Activated naive CD4-positive, alpha-beta T cell treated with anti-CD3 and anti-CD28 coated beads, Interleukin-2, amount 50 U/mL, for 72 hours (primary cell): Measurements from ENCODE around the gene NUDT4. TPM values are rescaled to one million over a fixed set of nuclear protein-coding genes. Genes with fewer than 3 reads are reported as not detected.
A peak's percentile ranks its signal among the peaks of the same experiment; 100 is the strongest.
"Not testable (repeated sequence)": the region's sequence is repeated elsewhere in the genome, so short reads cannot be mapped to it uniquely, and the experiment has no call there.

Experiments used
- ATAC-seq, 2 donors: fragments of 150-1000 bp; cut with Tn5 transposase; 2 replicates each; pipeline ENCODE4 v1.10.0; 2021; ENCODE audit warnings: mild to moderate bottlenecking in 2 of 2, moderate library complexity in 2 of 2
- DNase-seq, 2 donors: peaks; one replicate each; pipeline ENCODE4 v3.0.0; 2021 to 2022; ENCODE audit warnings: low spot score in 2 of 2
- H3K27ac Mint-ChIP-seq, 2 donors: one replicate each; pipeline ENCODE4 v1.8.0; 2022; ENCODE audit warnings: mild to moderate bottlenecking in 2 of 2, mixed read lengths in 2 of 2
- H3K36me3 Mint-ChIP-seq, 2 donors: one replicate each; pipeline ENCODE4 v1.8.0; 2022; ENCODE audit warnings: mixed read lengths in 2 of 2
- H3K9me3 Mint-ChIP-seq, 2 donors: one replicate each; pipeline ENCODE4 v1.8.0; 2022; ENCODE audit warnings: mixed read lengths in 2 of 2
- total RNA-seq, 2 donors: library from RNA; stranded (reverse); gene quantifications; one replicate each; pipeline ENCODE4 v1.2.3, GENCODE V29; 2022

NUDT4 gene
- total RNA-seq, 2 donors from 2014 or later: 65.6 to 88.9 TPM

DNA sequence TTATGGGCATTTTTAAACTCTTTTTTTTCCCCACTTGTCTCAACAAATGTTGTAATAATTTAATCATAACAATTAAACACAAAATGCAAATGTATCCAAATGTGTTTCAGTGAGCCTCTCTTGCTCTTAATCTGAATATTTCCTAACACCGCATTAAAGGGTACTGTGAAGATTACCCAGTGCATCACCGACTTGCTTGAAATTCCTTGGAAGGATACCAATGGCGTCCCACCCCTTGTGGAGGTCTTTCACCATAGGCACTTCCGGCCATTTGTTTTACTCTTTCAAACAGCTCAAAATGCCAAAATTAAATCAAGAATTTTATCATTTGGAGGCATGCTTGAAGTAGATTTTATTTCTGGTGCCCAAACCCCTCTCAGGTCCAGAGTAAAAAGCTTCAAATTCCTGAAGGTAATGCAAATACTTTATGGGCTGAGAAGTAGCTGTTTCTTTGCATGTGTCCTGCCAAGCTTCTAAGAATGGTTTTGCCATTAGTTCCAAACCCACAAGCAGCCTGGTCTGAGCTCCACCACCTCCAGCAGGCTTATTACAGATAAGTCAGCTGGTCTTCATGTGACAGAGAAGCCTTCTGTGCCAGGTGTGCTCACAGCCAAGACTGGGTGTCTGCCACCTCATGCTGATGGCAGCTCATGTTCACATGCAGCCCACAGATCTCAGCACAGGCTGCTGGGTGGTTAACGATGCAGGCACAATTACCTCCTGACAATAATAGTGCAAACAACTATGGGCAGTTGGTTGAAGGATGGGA, 16.4 kb upstream of the NUDT4 start:
- Mint-ChIP-seq H3K9me3 (no peaks in the 10 kb centered on the region), H3K27ac (no peak overlapping the region), H3K36me3 (no peaks in the 10 kb centered on the region)
- no peak for ATAC-seq
- DNase-seq: no peak

DNA sequence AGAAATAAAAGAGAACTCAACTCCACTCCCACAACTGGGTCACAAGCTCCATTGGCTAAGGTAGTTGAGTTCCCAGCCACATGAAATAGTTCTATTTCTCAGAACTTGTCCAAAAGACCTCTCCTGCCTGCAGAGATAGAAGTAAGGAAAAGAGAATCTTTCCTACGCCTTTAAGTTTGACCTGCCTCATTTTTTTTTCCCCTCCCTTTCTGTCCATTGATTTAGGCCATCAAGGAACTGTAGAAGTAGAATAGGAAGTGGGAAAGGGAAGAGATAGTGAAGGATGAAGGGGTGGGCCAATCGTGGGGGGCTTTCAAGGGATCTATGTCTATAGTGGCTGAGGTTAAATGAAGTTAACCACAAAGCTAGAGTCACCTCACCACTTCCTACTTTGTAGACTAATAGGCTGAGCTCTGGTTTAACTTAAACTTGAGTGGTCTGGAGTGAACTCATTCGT, 13.9 kb upstream of the NUDT4 start:
- ATAC-seq (peak; percentile 54 to 68), DNase-seq (no peak)
- H3K36me3 Mint-ChIP-seq: no peaks in the 10 kb centered on the region
- H3K27ac Mint-ChIP-seq: peak overlapping the region in 1 of 2 donors; percentile 28
- H3K9me3 Mint-ChIP-seq: no peaks in the 10 kb centered on the region

DNA sequence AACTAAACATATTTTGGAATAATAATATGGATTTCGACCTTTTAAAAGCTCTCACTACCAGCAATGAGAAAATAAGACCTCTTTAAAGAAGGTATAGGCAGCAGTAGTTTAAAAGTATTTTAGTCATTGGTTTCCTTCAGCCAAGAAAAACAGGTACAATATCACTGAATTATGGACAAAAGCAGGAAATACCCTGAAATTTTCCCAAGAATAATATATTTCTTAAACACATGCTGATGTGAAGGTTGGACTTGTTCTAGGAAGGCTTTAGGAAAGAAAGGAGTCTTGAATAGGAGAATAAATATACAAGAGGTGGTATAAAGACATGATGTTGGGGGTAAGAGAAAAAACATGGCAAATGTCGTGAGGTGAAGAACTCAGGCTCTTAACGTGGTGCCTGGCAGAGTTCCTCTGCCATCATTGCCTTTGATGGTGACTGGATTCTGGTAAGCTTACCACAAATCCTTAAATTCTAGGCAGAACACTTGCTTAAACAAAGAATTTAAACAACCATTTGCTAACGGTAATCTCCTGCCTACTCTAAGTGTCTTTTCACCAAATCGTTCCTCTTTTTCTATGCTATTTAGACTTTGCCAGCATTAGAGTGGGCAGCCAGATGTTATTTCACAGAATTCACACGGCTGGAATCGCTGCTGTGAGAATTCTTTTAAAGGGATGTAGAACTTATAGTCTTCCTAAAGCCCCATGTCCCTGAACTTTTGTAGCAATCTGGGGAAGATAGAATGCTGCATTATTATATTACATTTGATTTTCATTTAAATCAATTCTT, 11.9 kb upstream of the NUDT4 start:
- no peaks in the 10 kb centered on the region for H3K36me3 Mint-ChIP-seq
- no peak overlapping the region for H3K27ac Mint-ChIP-seq
- no peaks in the 10 kb centered on the region for H3K9me3 Mint-ChIP-seq
- no peak for DNase-seq
- no peak for ATAC-seq

GRCh38 chr12:93366422-93366821, 11.3 kb upstream of the NUDT4 start:
- ATAC-seq: no peak
- no peak overlapping the region for H3K27ac Mint-ChIP-seq
- H3K36me3 Mint-ChIP-seq: no peaks in the 10 kb centered on the region
- DNase-seq: no peak
- H3K9me3 Mint-ChIP-seq: no peaks in the 10 kb centered on the region

GRCh38 chr12:93368766-93369165, 9.0 kb upstream of the NUDT4 start:
- DNase-seq (no peak), ATAC-seq (no peak)
- Mint-ChIP-seq H3K36me3 (no peaks in the 10 kb centered on the region), H3K9me3 (no peaks in the 10 kb centered on the region), H3K27ac (no peak overlapping the region)

DNA sequence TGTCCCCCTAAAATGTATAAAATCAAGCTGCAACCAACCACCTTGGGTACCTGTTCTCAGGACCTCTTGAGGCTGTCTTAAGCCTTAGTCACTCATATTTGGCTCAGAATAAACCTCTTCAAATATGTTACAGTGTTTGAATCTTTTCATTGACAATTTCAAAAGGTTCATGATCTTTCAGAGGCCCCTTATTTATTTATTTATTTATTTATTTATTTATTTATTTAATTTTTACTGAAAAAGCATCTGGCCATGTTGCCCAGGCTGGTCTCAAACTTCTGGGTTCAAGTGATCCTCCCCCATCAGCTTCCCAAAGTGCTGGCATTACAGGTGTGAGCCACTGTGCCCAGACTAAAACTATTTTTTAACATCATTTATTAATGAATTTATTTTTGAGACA, 8.2 kb upstream of the NUDT4 start:
- Mint-ChIP-seq H3K9me3 (no peaks in the 10 kb centered on the region), H3K36me3 (no peaks in the 10 kb centered on the region), H3K27ac (no peak overlapping the region)
- ATAC-seq (no peak), DNase-seq (no peak)

DNA sequence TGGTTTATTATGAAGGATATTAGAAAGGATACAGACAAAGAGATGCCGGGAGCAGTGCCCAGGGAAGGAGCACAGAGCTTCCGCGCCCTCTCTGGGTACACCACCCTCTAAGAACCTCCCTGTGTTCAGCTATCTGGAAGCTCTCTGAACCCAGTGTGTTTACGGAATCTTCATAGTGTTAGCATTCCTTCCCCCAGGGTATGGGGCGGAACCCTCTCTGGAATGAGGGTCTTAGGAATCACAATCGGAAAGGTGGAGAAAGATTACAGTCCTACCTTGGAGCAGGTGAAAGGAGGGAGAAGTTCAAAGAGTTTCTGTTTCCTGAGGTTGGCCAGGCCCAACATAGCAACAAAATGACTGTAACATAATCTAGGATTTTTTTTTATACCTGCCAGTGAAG, 6.8 kb upstream of the NUDT4 start:
- ATAC-seq (no peak), DNase-seq (no peak)
- H3K36me3 Mint-ChIP-seq: no peaks in the 10 kb centered on the region
- H3K9me3 Mint-ChIP-seq: no peaks in the 10 kb centered on the region
- H3K27ac Mint-ChIP-seq: no peak overlapping the region

- DNase-seq (no peak), ATAC-seq (no peak)
- H3K36me3 Mint-ChIP-seq: peaks cover 7% of the 10 kb centered on the region in 2 donors
- no peaks in the 10 kb centered on the region for H3K9me3 Mint-ChIP-seq
- no peak overlapping the region for H3K27ac Mint-ChIP-seq
Observed at GRCh38 chr12:93373961-93374656, 3.6 kb upstream of the NUDT4 start.

- ATAC-seq (no peak), DNase-seq (no peak)
- no peaks in the 10 kb centered on the region for H3K9me3 Mint-ChIP-seq
- H3K27ac Mint-ChIP-seq: no peak overlapping the region
- H3K36me3 Mint-ChIP-seq: peaks cover 15 to 22% of the 10 kb centered on the region in 2 donors
Observed at GRCh38 chr12:93375906-93376305, 1.8 kb upstream of the NUDT4 start.

GRCh38 chr12:93376436-93377251, 1.1 kb upstream of the NUDT4 start:
- no peak for DNase-seq
- ATAC-seq: no peak
- no peaks in the 10 kb centered on the region for H3K9me3 Mint-ChIP-seq
- H3K27ac Mint-ChIP-seq: no peak overlapping the region
- H3K36me3 Mint-ChIP-seq: peaks cover 21 to 28% of the 10 kb centered on the region in 2 donors

- H3K9me3 Mint-ChIP-seq: not testable (repeated sequence)
- ATAC-seq (peak; percentile 56 to 70), DNase-seq (peak; percentile 61 to 82)
- peak overlapping the region; percentile 99 to 100 for H3K27ac Mint-ChIP-seq
- H3K36me3 Mint-ChIP-seq: peaks cover 28 to 31% of the 10 kb centered on the region in 2 donors
Observed at GRCh38 chr12:93378196-93378997, 672 bp downstream of the NUDT4 start.

DNA sequence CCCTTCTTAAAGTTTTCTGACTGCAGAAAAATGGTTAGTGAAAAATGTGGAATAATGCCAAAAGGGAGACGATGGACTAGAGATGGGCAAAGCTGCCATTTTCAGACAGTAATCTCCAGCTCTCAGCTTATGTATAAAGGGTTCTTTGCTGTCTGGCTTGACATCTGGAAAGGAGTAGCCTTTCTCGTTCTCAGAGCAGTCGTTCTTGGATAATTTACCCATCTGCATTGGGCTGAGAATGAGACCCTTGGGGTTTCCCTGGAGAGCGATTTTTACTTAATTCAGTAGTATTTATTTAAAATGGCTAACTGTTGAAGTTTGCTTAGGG, 1.2 kb downstream of the NUDT4 start:
- DNase-seq: no peak
- ATAC-seq: no peak
- H3K9me3 Mint-ChIP-seq: no peaks in the 10 kb centered on the region
- H3K36me3 Mint-ChIP-seq: peaks cover 28 to 31% of the 10 kb centered on the region in 2 donors
- H3K27ac Mint-ChIP-seq: peak overlapping the region; percentile 99 to 100

DNA sequence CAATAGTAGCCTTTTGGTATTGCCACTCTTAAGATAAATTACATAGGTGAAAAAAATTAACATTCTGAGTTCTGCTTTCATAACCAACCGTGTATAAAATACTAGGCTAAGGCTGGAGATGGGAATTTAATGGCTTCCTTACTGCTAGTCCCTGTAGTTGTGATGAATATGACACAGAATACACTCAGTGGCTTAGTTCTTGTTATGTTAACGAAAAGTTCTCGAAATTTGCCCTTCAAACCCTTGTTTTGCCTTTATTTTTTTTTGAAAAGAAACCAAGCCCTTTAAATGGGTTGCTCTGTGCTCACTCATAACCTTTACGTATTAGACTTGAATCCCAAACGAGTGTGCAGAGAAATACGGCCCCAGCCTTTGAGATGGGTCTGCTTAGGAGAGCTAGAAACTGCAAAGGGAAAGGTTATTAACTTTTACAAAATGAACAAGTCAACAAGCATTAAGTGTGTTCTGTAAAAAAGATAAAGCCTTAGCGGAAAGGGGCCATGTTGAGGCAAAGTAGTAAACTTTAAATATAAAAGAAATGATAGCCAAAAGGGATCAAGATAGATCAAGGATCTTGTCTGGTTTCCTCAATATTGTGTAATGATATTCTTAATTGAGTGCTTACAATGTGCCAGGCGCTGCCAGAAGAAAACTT, 1.7 kb downstream of the NUDT4 start:
- DNase-seq (no peak), ATAC-seq (no peak)
- no peaks in the 10 kb centered on the region for H3K9me3 Mint-ChIP-seq

GRCh38 chr12:93379981-93380361, 2.2 kb downstream of the NUDT4 start:
- Mint-ChIP-seq H3K27ac (peak overlapping the region; percentile 99 to 100), H3K36me3 (peaks cover 31% of the 10 kb centered on the region in 2 donors), H3K9me3 (no peaks in the 10 kb centered on the region)
- ATAC-seq (no peak), DNase-seq (no peak)

More for the DNA sequence above, 1.7 kb downstream of the NUDT4 start:
- peaks cover 28 to 31% of the 10 kb centered on the region in 2 donors for H3K36me3 Mint-ChIP-seq
- peak overlapping the region; percentile 99 to 100 for H3K27ac Mint-ChIP-seq

GRCh38 chr12:93380480-93381121, 2.9 kb downstream of the NUDT4 start:
- Mint-ChIP-seq H3K27ac (peak overlapping the region; percentile 99 to 100), H3K9me3 (no peaks in the 10 kb centered on the region), H3K36me3 (peaks cover 36 to 38% of the 10 kb centered on the region in 2 donors)
- ATAC-seq: no peak
- no peak for DNase-seq
